Measurements from ENCODE around the gene IGF2BP1.
"Not testable (repeated sequence)": the region's sequence is repeated elsewhere in the genome, so short reads cannot be mapped to it uniquely, and the experiment has no call there.

IGF2BP1 gene

GRCh38 chr17:49020609-49021008, 23.4 kb downstream of the IGF2BP1 start:
- DNase-seq = no peak

- no peak for DNase-seq
Observed at GRCh38 chr17:49021095-49021767, 24.0 kb downstream of the IGF2BP1 start.

DNA sequence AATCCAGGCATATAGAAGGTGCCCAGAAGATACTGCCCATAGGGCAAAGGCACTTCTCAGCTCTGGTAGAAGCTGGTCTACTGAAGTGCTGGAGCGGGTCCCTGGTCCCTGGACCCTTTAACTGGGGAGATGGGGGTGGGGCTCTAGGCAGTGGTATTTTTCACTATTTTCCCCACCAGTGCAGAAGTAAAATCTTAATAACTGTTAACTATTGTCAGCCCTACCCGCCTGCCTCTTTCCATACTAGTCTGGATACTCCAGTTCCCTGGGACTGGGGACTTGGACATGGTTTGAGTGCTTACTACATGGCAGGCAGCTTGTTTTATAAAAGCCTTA, 24.6 kb downstream of the IGF2BP1 start:
- DNase-seq = no peak

DNA sequence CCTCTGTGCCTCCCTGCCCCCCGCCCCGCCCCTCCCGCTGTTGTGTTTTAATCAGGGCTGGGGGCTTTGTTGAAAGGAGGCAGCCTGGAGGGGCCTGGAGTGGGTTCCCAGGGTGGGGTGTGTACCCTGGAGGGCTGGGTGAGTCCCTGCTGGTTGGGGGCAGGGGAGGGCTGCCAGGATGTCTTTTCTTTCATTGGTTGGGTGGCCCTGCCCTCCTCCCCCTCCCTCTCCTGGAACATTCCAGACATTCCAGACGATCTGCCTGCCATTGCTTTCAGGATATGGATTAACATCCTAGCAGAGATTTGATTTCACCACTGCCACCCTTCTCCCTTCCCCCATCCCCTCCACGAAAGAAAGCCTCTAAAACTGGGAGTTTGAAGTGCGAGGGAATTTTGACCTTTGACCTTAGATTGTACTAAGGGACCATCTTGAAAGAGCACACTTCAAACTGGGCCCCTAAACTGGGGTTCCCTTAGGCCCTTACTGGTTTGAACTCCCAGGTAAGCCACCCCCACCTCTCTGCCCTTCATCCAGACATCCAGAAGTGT, 25.3 kb downstream of the IGF2BP1 start:
- DNase-seq = no peak

GRCh38 chr17:49024523-49024922, 27.3 kb downstream of the IGF2BP1 start:
- no peak for DNase-seq

- not testable (repeated sequence) for DNase-seq
Observed at GRCh38 chr17:49026447-49026846, 29.3 kb downstream of the IGF2BP1 start.

DNA sequence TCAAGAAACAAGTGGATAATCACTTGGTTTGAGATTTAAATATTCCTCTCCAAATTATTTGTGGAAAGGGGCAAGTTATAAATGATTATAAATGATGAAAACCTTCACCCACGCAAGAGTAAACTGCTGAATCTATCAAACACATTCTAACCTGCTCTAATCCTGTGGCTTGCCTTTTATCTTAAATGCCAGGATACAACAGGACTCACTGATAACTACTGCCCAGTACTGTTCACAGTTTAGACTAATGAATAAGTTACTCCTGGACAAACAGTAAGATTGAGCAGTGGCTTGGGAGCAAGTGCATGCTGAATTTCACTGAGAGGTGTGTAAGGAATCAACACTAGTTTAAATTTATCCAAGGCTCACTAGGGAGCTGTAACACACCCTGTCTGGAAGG, 31.1 kb downstream of the IGF2BP1 start:
- no peak for DNase-seq

DNA sequence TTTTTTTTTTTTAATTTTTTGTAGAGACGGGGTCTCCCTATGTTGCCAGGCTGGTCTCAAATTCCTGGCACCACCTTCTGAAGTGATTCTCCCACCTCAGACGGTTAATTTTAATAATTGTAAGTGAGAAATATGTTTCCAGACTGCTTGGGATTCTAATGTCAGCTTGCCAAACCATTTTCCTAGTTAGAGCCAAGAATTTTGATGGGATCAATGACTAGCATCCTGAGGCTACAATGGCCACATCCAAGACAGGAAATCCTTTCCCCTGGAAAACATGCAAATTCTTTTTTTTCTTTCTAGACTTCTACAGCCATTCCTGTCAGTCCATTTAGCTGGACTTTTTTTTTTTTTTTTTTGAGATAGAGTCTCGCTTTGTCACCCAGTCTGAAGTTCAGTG, 32.6 kb downstream of the IGF2BP1 start:
- no peak for DNase-seq

DNA sequence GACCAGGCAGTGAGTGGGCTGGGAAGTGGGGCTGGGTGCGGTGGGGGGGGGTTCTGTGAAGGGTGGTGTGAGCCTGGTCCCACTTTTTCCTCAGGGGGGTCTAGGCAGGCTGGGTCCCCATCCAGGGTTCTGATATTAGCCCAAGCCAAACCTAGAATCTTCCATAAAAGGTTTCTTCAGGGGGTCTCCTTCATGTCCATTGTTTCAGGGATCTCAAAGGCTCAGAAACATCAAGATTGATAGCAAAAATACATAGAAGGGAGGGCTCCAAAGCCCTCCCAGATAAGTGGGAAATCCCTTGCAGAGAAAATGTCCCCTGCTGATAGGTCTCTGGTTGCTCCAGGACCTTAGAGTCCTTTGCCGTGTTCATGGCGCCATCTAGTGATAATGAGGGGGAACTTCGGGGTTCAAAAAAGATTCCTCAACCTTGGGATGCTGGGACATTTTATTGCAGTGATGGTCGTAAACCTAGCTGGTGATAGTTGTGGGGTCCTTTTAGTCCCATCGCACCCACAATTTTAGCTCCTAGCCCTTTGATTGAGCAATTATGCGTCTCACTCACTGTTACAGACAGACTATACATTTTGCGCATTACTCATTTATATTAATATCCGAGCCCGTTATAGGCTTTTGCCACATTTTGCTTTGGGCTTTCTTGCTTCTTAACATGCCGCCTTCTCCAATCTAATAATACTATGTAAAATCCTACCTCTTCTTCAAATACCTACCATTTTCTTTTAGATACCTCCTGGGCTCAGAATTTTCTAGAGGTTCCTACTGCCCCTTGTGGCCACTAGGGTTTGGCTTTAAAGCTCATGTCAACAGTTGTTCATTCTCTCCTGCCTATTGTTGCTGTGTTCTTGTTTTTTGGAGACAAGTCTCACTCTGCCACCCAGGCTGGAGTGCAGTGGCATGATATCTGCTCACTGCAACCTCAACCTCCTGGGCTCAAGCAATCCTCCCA, 35.1 kb downstream of the IGF2BP1 start:
- peak; percentile 73 to 82 for DNase-seq

GRCh38 chr17:49035470-49036269, 38.5 kb downstream of the IGF2BP1 start:
- DNase-seq = peak in 1 of 2 donors; percentile 9

- no peak for DNase-seq
Observed at GRCh38 chr17:49036270-49036626, 39.1 kb downstream of the IGF2BP1 start.

DNA sequence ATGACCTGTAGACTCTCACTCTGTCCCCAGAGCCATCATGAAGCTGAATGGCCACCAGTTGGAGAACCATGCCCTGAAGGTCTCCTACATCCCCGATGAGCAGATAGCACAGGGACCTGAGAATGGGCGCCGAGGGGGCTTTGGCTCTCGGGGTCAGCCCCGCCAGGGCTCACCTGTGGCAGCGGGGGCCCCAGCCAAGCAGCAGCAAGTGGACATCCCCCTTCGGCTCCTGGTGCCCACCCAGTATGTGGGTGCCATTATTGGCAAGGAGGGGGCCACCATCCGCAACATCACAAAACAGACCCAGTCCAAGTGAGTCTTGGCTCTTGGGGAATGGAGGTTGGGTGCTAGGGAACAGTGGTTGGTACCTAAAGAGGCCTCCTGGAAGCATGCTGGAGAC, 41.0 kb downstream of the IGF2BP1 start:
- no peak for DNase-seq

DNA sequence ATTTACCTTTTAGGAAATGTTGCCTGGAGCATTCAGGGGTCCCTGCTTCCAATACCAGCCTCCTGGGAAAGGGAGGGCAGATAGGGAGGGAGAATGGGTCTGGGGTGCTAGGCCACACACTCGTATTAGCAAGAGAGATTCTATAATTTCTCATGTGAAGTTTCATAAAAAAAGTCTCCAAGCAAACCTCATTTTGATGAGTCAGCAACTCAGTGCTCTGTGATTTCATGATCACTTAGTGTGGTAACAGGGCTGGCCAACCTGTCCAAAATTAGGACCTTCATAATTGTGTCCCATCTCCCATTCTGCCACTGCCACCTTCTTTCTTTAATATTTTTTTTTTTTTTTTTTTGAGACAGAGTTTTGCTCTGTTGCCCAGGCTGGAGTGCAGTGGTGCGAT, 41.4 kb downstream of the IGF2BP1 start:
- no peak for DNase-seq

GRCh38 chr17:49039518-49039917, 42.3 kb downstream of the IGF2BP1 start:
- not testable (repeated sequence) for DNase-seq

GRCh38 chr17:49041527-49041926, 44.3 kb downstream of the IGF2BP1 start:
- DNase-seq = no peak

DNA sequence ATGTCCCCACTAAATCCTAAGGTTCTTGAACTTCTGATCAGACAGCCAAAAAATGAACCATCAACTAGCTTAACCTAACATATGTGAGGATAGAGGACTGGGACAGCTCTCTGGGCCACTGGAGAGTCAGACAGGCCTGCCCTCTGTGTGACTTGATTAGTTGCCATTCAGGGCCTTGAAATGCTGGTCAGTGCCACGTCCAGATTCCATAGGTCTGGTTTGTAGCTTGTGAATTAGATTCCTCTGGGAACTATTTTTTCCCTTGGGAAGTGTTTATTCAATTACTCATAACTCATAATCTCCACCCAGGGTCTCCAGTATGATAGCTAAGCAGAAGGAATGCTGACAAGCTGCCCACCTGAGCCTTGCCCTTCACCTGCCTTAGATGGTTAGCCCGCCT, 48.2 kb downstream of the IGF2BP1 start:
- DNase-seq = no peak

- DNase-seq = no peak
Observed at GRCh38 chr17:49046912-49047311, 49.7 kb downstream of the IGF2BP1 start.

DNA sequence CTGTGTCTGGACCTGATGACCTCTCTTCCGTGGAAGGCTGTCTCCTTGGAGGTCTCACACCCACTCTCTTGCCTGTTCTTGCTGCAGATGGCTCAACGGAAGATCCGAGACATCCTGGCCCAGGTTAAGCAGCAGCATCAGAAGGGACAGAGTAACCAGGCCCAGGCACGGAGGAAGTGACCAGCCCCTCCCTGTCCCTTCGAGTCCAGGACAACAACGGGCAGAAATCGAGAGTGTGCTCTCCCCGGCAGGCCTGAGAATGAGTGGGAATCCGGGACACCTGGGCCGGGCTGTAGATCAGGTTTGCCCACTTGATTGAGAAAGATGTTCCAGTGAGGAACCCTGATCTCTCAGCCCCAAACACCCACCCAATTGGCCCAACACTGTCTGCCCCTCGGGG, 52.1 kb downstream of the IGF2BP1 start:
- DNase-seq = no peak

GRCh38 chr17:49050611-49051010, 53.4 kb downstream of the IGF2BP1 start:
- no peak for DNase-seq

GRCh38 chr17:49051269-49051668, 54.1 kb downstream of the IGF2BP1 start:
- DNase-seq = no peak

GRCh38 chr17:49053171-49053829, 56.1 kb downstream of the IGF2BP1 start:
- no peak for DNase-seq

GRCh38 chr17:49054342-49055092, 57.3 kb downstream of the IGF2BP1 start:
- no peak for DNase-seq
